Activated T-helper 17 cell treated with anti-CD3 and anti-CD28 coated beads, Interleukin-2, amount 50 U/mL, for 72 hours (primary cell): ENCODE data around the gene INPPL1. TPM values are rescaled to one million over a fixed set of nuclear protein-coding genes. Genes with fewer than 3 reads are reported as not detected.

Experiments used
- ATAC-seq: fragments of 150-1000 bp; cut with Tn5 transposase; replicated peaks from 2 replicates; pipeline ENCODE4 v1.10.0; 2021; ENCODE audit warnings: mild to moderate bottlenecking, moderate library complexity
- H3K27ac Mint-ChIP-seq: one replicate; pipeline ENCODE4 v1.8.0; 2022; ENCODE audit warnings: mixed read lengths
- H3K27me3 Mint-ChIP-seq: one replicate; pipeline ENCODE4 v1.8.0; 2022; ENCODE audit warnings: mixed read lengths
- H3K36me3 Mint-ChIP-seq: one replicate; pipeline ENCODE4 v1.8.0; 2022; ENCODE audit warnings: low read depth, mild to moderate bottlenecking, mixed read lengths
- H3K4me1 Mint-ChIP-seq: one replicate; pipeline ENCODE4 v1.8.0; 2022; ENCODE audit warnings: mixed read lengths
- H3K4me3 Mint-ChIP-seq: one replicate; pipeline ENCODE4 v1.8.0; 2022; ENCODE audit warnings: mild to moderate bottlenecking, mixed read lengths
- H3K9me3 Mint-ChIP-seq: one replicate; pipeline ENCODE4 v1.8.0; 2022; ENCODE audit warnings: mixed read lengths
- total RNA-seq, 2 donors: library from RNA; stranded (reverse); gene quantifications; one replicate each; pipeline ENCODE4 v1.2.3, GENCODE V29; 2022

INPPL1 gene
- total RNA-seq, 2 donors from 2014 or later, result 69.3 to 86.6 TPM

- Mint-ChIP-seq H3K27ac (no peak overlapping the region), H3K27me3 (no peaks in the 10 kb centered on the region), H3K4me3 (no peak overlapping the region), H3K9me3 (no peaks in the 10 kb centered on the region), H3K36me3 (peaks cover 82% of the 10 kb centered on the region), H3K4me1 (peaks cover 5% of the 10 kb centered on the region)
- no peak for ATAC-seq
These were observed 8.6 kb downstream of the INPPL1 start for GRCh38 chr11:72233056-72233772.

- H3K27me3 Mint-ChIP-seq, result no peaks in the 10 kb centered on the region
- H3K9me3 Mint-ChIP-seq, result no peaks in the 10 kb centered on the region
- no peak for ATAC-seq
- no peak overlapping the region for H3K4me3 Mint-ChIP-seq
- peaks cover 82% of the 10 kb centered on the region for H3K36me3 Mint-ChIP-seq
- H3K27ac Mint-ChIP-seq, result peak overlapping the region; percentile 74
- H3K4me1 Mint-ChIP-seq, result peaks cover 5% of the 10 kb centered on the region
These were observed 9.4 kb downstream of the INPPL1 start for GRCh38 chr11:72233773-72234513.

DNA sequence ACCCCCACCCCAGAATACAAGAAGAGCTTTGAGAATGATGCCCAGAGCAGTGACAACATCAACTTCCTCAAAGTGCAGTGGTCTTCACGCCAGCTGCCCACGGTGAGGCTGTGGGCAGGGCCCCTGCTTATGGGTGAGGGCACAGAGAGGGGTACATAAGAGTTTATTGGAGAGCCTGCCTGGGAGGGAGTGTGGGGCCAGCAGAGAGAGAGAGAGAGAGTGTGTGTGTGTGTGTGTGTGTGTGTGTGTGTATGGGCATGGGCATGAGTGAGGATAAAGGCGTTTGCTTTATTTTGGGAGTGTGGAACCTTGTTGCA, 9.9 kb downstream of the INPPL1 start:
- Mint-ChIP-seq H3K36me3 (peaks cover 80% of the 10 kb centered on the region), H3K4me1 (peaks cover 5% of the 10 kb centered on the region), H3K4me3 (no peak overlapping the region), H3K27ac (peak overlapping the region; percentile 74), H3K27me3 (peaks cover 3% of the 10 kb centered on the region), H3K9me3 (no peaks in the 10 kb centered on the region)
- ATAC-seq, result no peak

DNA sequence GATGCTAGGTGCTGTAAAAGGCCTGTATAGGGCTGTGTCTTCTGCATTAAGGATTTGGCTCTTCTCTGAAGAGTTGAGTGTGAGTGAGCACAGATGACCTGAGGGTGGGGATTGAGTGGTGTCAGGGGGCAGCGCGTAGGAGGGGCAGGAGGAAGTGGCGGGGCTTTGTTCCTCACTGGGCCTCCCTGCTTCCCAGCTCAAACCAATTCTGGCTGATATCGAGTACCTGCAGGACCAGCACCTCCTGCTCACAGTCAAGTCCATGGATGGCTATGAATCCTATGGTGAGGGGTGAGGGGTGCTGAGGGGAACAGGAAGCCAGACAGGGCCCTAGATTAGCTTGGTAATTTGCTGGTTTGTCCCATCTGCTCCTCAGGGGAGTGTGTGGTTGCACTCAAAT, 10.4 kb downstream of the INPPL1 start:
- peaks cover 5% of the 10 kb centered on the region for H3K4me1 Mint-ChIP-seq
- ATAC-seq, result no peak
- H3K9me3 Mint-ChIP-seq, result no peaks in the 10 kb centered on the region
- peaks cover 4% of the 10 kb centered on the region for H3K27me3 Mint-ChIP-seq
- no peak overlapping the region for H3K4me3 Mint-ChIP-seq
- peak overlapping the region; percentile 74 for H3K27ac Mint-ChIP-seq
- peaks cover 76% of the 10 kb centered on the region for H3K36me3 Mint-ChIP-seq

GRCh38 chr11:72235351-72236057, 10.9 kb downstream of the INPPL1 start:
- Mint-ChIP-seq H3K36me3 (peaks cover 70% of the 10 kb centered on the region), H3K9me3 (no peaks in the 10 kb centered on the region), H3K4me1 (peaks cover 9% of the 10 kb centered on the region), H3K27ac (no peak overlapping the region), H3K4me3 (no peak overlapping the region), H3K27me3 (peaks cover 7% of the 10 kb centered on the region)
- ATAC-seq, result no peak

- Mint-ChIP-seq H3K36me3 (peaks cover 63% of the 10 kb centered on the region), H3K27ac (no peak overlapping the region), H3K9me3 (no peaks in the 10 kb centered on the region), H3K27me3 (peaks cover 14% of the 10 kb centered on the region), H3K4me1 (peaks cover 13% of the 10 kb centered on the region), H3K4me3 (no peak overlapping the region)
- ATAC-seq, result no peak
These were observed 11.6 kb downstream of the INPPL1 start for GRCh38 chr11:72236083-72236697.

- Mint-ChIP-seq H3K36me3 (peaks cover 58% of the 10 kb centered on the region), H3K9me3 (no peaks in the 10 kb centered on the region), H3K27me3 (peaks cover 17% of the 10 kb centered on the region), H3K4me3 (no peak overlapping the region), H3K27ac (no peak overlapping the region), H3K4me1 (peaks cover 13% of the 10 kb centered on the region)
- no peak for ATAC-seq
These were observed 12.2 kb downstream of the INPPL1 start for GRCh38 chr11:72236774-72237111.

DNA sequence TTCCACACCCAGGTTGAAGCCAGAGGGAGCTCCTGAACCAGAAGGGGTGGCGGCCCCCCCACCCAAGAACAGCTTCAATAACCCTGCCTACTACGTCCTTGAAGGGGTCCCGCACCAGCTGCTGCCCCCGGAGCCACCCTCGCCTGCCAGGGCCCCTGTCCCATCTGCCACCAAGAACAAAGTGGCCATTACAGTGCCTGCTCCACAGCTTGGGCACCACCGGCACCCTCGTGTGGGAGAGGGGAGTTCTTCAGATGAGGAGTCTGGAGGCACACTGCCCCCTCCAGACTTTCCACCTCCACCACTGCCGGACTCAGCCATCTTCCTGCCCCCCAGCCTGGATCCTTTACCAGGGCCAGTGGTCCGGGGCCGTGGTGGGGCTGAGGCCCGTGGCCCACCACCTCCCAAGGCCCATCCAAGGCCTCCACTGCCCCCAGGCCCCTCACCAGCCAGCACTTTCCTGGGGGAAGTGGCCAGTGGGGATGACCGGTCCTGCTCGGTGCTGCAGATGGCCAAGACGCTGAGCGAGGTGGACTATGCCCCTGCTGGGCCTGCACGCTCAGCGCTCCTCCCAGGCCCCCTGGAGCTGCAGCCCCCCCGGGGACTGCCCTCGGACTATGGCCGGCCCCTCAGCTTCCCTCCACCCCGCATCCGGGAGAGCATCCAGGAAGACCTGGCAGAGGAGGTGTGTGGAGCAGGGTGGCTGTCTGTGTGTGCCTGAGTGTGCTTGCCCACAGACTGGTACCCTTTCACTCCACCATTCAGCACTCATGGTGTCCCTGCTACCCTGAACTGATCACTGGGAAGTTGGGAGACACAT, 12.8 kb downstream of the INPPL1 start:
- ATAC-seq, result no peak
- Mint-ChIP-seq H3K9me3 (no peaks in the 10 kb centered on the region), H3K27me3 (peaks cover 23% of the 10 kb centered on the region), H3K36me3 (peaks cover 52% of the 10 kb centered on the region), H3K4me3 (no peak overlapping the region), H3K4me1 (peaks cover 13% of the 10 kb centered on the region), H3K27ac (no peak overlapping the region)

- peak; percentile 74 for ATAC-seq
- Mint-ChIP-seq H3K27me3 (peaks cover 30% of the 10 kb centered on the region), H3K4me3 (no peak overlapping the region), H3K27ac (no peak overlapping the region), H3K36me3 (peaks cover 45% of the 10 kb centered on the region), H3K4me1 (peaks cover 13% of the 10 kb centered on the region), H3K9me3 (no peaks in the 10 kb centered on the region)
These were observed 13.5 kb downstream of the INPPL1 start for GRCh38 chr11:72238040-72238450.

- ATAC-seq, result no peak
- Mint-ChIP-seq H3K36me3 (peaks cover 39% of the 10 kb centered on the region), H3K9me3 (no peaks in the 10 kb centered on the region), H3K27me3 (peaks cover 35% of the 10 kb centered on the region), H3K27ac (no peak overlapping the region), H3K4me3 (peak overlapping the region; percentile 25), H3K4me1 (peaks cover 16% of the 10 kb centered on the region)
These were observed 14.1 kb downstream of the INPPL1 start for GRCh38 chr11:72238492-72239312.

GRCh38 chr11:72239313-72239848, 14.8 kb downstream of the INPPL1 start:
- H3K27me3 Mint-ChIP-seq, result peaks cover 36% of the 10 kb centered on the region
- H3K27ac Mint-ChIP-seq, result no peak overlapping the region
- H3K4me1 Mint-ChIP-seq, result peaks cover 13% of the 10 kb centered on the region
- no peak for ATAC-seq
- peaks cover 33% of the 10 kb centered on the region for H3K36me3 Mint-ChIP-seq
- H3K4me3 Mint-ChIP-seq, result peak overlapping the region; percentile 25
- no peaks in the 10 kb centered on the region for H3K9me3 Mint-ChIP-seq

GRCh38 chr11:72239849-72240460, 15.4 kb downstream of the INPPL1 start:
- no peak overlapping the region for H3K27ac Mint-ChIP-seq
- no peak for ATAC-seq
- H3K4me3 Mint-ChIP-seq, result peak overlapping the region; percentile 56
- no peaks in the 10 kb centered on the region for H3K9me3 Mint-ChIP-seq
- H3K4me1 Mint-ChIP-seq, result peaks cover 17% of the 10 kb centered on the region
- peaks cover 29% of the 10 kb centered on the region for H3K36me3 Mint-ChIP-seq
- peaks cover 41% of the 10 kb centered on the region for H3K27me3 Mint-ChIP-seq
